H9 (cell line): ENCODE data around the gene FAM200A. TPM values are rescaled to one million over a fixed set of nuclear protein-coding genes. Genes with fewer than 3 reads are reported as not detected.

Experiments used
- DNase-seq: peaks from one replicate; pipeline ENCODE4 v3.0.0-alpha.2; 2017
- H2AFZ ChIP-seq: one replicate; pipeline ENCODE4 v1.6.1; 2013; ENCODE audit warnings: mild to moderate bottlenecking, low read length, control low read depth, moderate library complexity
- H2AK5ac ChIP-seq: 2 replicates; pipeline ENCODE4 v1.6.1; 2013; ENCODE audit warnings: low read length, control low read depth, mixed read lengths; ENCODE audit not compliant: insufficient read length
- H2BK120ac ChIP-seq: one replicate; pipeline ENCODE4 v1.6.1; 2013; ENCODE audit warnings: low read depth, mild to moderate bottlenecking, low read length, control low read depth, inconsistent platforms; ENCODE audit not compliant: poor library complexity, severe bottlenecking
- H2BK12ac ChIP-seq: 2 replicates; pipeline ENCODE4 v1.6.1; 2013; ENCODE audit warnings: low read length, control low read depth, mixed read lengths, low read depth; ENCODE audit not compliant: insufficient read length
- H2BK15ac ChIP-seq: 2 replicates; pipeline ENCODE4 v1.6.1; 2013; ENCODE audit warnings: low read depth, low read length, control low read depth
- H2BK20ac ChIP-seq: one replicate; pipeline ENCODE4 v1.6.1; 2013; ENCODE audit warnings: low read depth, mild to moderate bottlenecking, low read length, control low read depth, inconsistent platforms; ENCODE audit not compliant: poor library complexity, severe bottlenecking
- H2BK5ac ChIP-seq: 2 replicates; pipeline ENCODE4 v1.6.1; 2013; ENCODE audit warnings: low read length, control low read depth, mixed read lengths; ENCODE audit not compliant: insufficient read length
- H3K14ac ChIP-seq: 2 replicates; pipeline ENCODE4 v1.6.1; 2013; ENCODE audit warnings: low read length, control low read depth; ENCODE audit not compliant: insufficient read depth
- H3K18ac ChIP-seq: 2 replicates; pipeline ENCODE4 v1.6.1; 2013; ENCODE audit warnings: low read depth, mild to moderate bottlenecking, mixed read lengths, low read length, control low read depth; ENCODE audit not compliant: insufficient read length
- H3K23ac ChIP-seq: 2 replicates; pipeline ENCODE4 v1.6.1; 2013; ENCODE audit warnings: low read length, control low read depth, mixed read lengths, low read depth; ENCODE audit not compliant: insufficient read length
- H3K23me2 ChIP-seq: 2 replicates; pipeline ENCODE4 v1.6.1; 2013; ENCODE audit warnings: low read depth, mild to moderate bottlenecking, mixed read lengths, low read length, control low read depth; ENCODE audit not compliant: insufficient read length, poor library complexity, severe bottlenecking
- H3K27ac ChIP-seq: 2 replicates; pipeline ENCODE4 v1.5.1; 2013; ENCODE audit warnings: low read length, control low read depth, mixed read lengths, low read depth; ENCODE audit not compliant: insufficient read length
- H3K27me3 ChIP-seq: 2 replicates; pipeline ENCODE4 v1.6.1; 2013; ENCODE audit warnings: low read length, control low read depth, inconsistent platforms; ENCODE audit not compliant: insufficient read depth
- H3K4ac ChIP-seq: 2 replicates; pipeline ENCODE4 v1.6.1; 2013; ENCODE audit warnings: low read depth, mild to moderate bottlenecking, control low read depth, inconsistent platforms, low read length, moderate library complexity
- H3K4me1 ChIP-seq: 2 replicates; pipeline ENCODE4 v1.6.1; 2013; ENCODE audit warnings: low read length, control low read depth, inconsistent platforms; ENCODE audit not compliant: insufficient read depth
- H3K4me2 ChIP-seq: 2 replicates; pipeline ENCODE4 v1.6.1; 2013; ENCODE audit warnings: low read length, control low read depth, mixed read lengths; ENCODE audit not compliant: insufficient read length, insufficient read depth
- H3K56ac ChIP-seq: 2 replicates; pipeline ENCODE4 v1.6.1; 2013; ENCODE audit warnings: low read depth, mild to moderate bottlenecking, mixed read lengths, low read length, control low read depth; ENCODE audit not compliant: insufficient read length
- H3K79me1 ChIP-seq: 2 replicates; pipeline ENCODE4 v1.6.1; 2013; ENCODE audit warnings: low read depth, mild to moderate bottlenecking, moderate library complexity, low read length, control low read depth, inconsistent platforms; ENCODE audit not compliant: insufficient read depth, poor library complexity, severe bottlenecking
- H3K79me2 ChIP-seq: 2 replicates; pipeline ENCODE4 v1.6.1; 2013; ENCODE audit warnings: low read length, control low read depth, inconsistent platforms; ENCODE audit not compliant: insufficient read depth
- H3K9ac ChIP-seq: 2 replicates; pipeline ENCODE4 v1.6.1; 2013; ENCODE audit warnings: low read length, control low read depth, mixed read lengths; ENCODE audit not compliant: insufficient read length; ENCODE audit errors: extremely low read depth
- H3K9me3 ChIP-seq: one replicate; pipeline ENCODE4 v1.6.1; 2013; ENCODE audit warnings: low read depth, low read length, inconsistent platforms; ENCODE audit not compliant: control insufficient read depth
- H3T11ph ChIP-seq: one replicate; pipeline ENCODE4 v1.6.1; 2013; ENCODE audit warnings: mild to moderate bottlenecking, low read length, control low read depth, inconsistent platforms
- H4K20me1 ChIP-seq: one replicate; pipeline ENCODE4 v1.6.1; 2013; ENCODE audit not compliant: control insufficient read depth, insufficient read length, insufficient read depth
- H4K5ac ChIP-seq: 2 replicates; pipeline ENCODE4 v1.6.1; 2013; ENCODE audit warnings: low read depth, mild to moderate bottlenecking, mixed read lengths, low read length, control low read depth; ENCODE audit not compliant: insufficient read length
- H4K8ac ChIP-seq: replicated peaks from 2 replicates; pipeline ENCODE4 v1.6.1; 2013; ENCODE audit warnings: low read length, control low read depth, mixed read lengths, low read depth; ENCODE audit not compliant: insufficient read length
- H4K91ac ChIP-seq: 2 replicates; pipeline ENCODE4 v1.6.1; 2013; ENCODE audit warnings: low read depth, mild to moderate bottlenecking, moderate library complexity, mixed read lengths, low read length, control low read depth; ENCODE audit not compliant: insufficient read length
- H3K27ac Mint-ChIP-seq, 3 experiments: 2 replicates in 2 of 3; 3 replicates in 1 of 3; pipeline ENCODE4 v1.8.0; 2020 to 2021; ENCODE audit warnings: mixed read lengths in 3 of 3, mild to moderate bottlenecking in 1 of 3, moderate library complexity in 1 of 3
- H3K27me3 Mint-ChIP-seq: 2 replicates; pipeline ENCODE4 v1.8.0; 2021; ENCODE audit warnings: low read depth, mild to moderate bottlenecking, moderate library complexity, mixed read lengths
- H3K36me3 Mint-ChIP-seq, 3 experiments: 2 replicates in 2 of 3; 3 replicates in 1 of 3; pipeline ENCODE4 v1.8.0; 2020 to 2021; ENCODE audit warnings: low read depth in 3 of 3, mixed read lengths in 3 of 3; ENCODE audit not compliant: insufficient read depth in 1 of 3
- H3K4me1 Mint-ChIP-seq, 2 experiments: 2 replicates each; pipeline ENCODE4 v1.8.0; 2020; ENCODE audit warnings: mixed read lengths in 2 of 2
- H3K4me3 Mint-ChIP-seq, 2 experiments: 2 replicates in 1 of 2; 3 replicates in 1 of 2; pipeline ENCODE4 v1.8.0; 2020 to 2021; ENCODE audit warnings: mild to moderate bottlenecking in 2 of 2, mixed read lengths in 2 of 2, moderate library complexity in 1 of 2
- H3K9me3 Mint-ChIP-seq, 2 experiments: 2 replicates in 1 of 2; 3 replicates in 1 of 2; pipeline ENCODE4 v1.8.0; 2020; ENCODE audit warnings: mild to moderate bottlenecking in 2 of 2, mixed read lengths in 2 of 2, moderate library complexity in 1 of 2
- CTCF ChIP-seq: fragments of 200-600 bp; sonication (generic); conservative IDR thresholded peaks from 3 replicates; pipeline ENCODE4 v1.8.0; 2021; ENCODE audit warnings: antibody characterized with exemption, mild to moderate bottlenecking
- WGBS: extraction: QIAGEN DNeasy Blood & Tissue Kit; methylation state at CpG from one replicate; pipeline ENCODE4 v1.1.7; 2013; ENCODE audit warnings: missing lambda C conversion rate, low lambda C conversion rate, mixed read lengths; ENCODE audit not compliant: insufficient read length; ENCODE audit errors: extremely low coverage; 5-methylcytosine and 5-hydroxymethylcytosine counted together
- total RNA-seq: library from RNA; stranded (reverse); gene quantifications from 2 replicates; pipeline ENCODE4 v1.2.1, GENCODE V29; 2021

FAM200A gene
- total RNA-seq, 1 experiment from 2014 or later: 7.8 TPM

GRCh38 chr7:99562832-99563231 is 10.9 kb upstream of the FAM200A start:
- Histone ChIP-seq H3K23me2 (no peaks in the 10 kb centered on the region), H3K56ac (no peak overlapping the region), H3K27me3 (no peaks in the 10 kb centered on the region), H3K23ac (no peak overlapping the region), H3K4me2 (no peak overlapping the region), H4K8ac (no peak overlapping the region), H3K14ac (no peak overlapping the region), H2BK20ac (no peak overlapping the region), H2BK15ac (no peak overlapping the region), H3K4ac (no peak overlapping the region), H3K9ac (no peak overlapping the region), H3K4me1 (no peaks in the 10 kb centered on the region), H4K5ac (no peak overlapping the region), H3K18ac (no peak overlapping the region), H2AFZ (no peak overlapping the region), H3K79me2 (peaks cover 2% of the 10 kb centered on the region; the same call in 1 of the 2 replicates), H2BK5ac (no peak overlapping the region), H2BK12ac (no peak overlapping the region), H3K27ac (no peak overlapping the region), H3K9me3 (no peaks in the 10 kb centered on the region), H3T11ph (no peak overlapping the region), H2AK5ac (no peak overlapping the region), H4K20me1 (no peaks in the 10 kb centered on the region), H2BK120ac (no peak overlapping the region), H3K79me1 (peaks cover 3% of the 10 kb centered on the region), H4K91ac (no peak overlapping the region)
- no peak for DNase-seq
- no peak for TF ChIP-seq CTCF
- no peaks in the 10 kb centered on the region for H3K27me3 Mint-ChIP-seq
- no peaks in the 10 kb centered on the region for H3K9me3 Mint-ChIP-seq
- peaks cover 41 to 63% (median 56%) of the 10 kb centered on the region in 3 experiments for H3K36me3 Mint-ChIP-seq
- no peak overlapping the region for H3K27ac Mint-ChIP-seq
- no peak overlapping the region for H3K4me3 Mint-ChIP-seq
- no peaks in the 10 kb centered on the region for H3K4me1 Mint-ChIP-seq
- no CpG with 5 or more reads among the region's 2 CpGs for WGBS
